ENCODE measurements around the gene SPON1.
"Not testable (repeated sequence)": the region's sequence is repeated elsewhere in the genome, so short reads cannot be mapped to it uniquely, and the experiment has no call there.

SPON1 gene

GRCh38 chr11:14042686-14043465 is 80.4 kb downstream of the SPON1 start:
- DNase-seq = no peak

- DNase-seq = no peak
These were observed 82.4 kb downstream of the SPON1 start for GRCh38 chr11:14044916-14045315.

DNA sequence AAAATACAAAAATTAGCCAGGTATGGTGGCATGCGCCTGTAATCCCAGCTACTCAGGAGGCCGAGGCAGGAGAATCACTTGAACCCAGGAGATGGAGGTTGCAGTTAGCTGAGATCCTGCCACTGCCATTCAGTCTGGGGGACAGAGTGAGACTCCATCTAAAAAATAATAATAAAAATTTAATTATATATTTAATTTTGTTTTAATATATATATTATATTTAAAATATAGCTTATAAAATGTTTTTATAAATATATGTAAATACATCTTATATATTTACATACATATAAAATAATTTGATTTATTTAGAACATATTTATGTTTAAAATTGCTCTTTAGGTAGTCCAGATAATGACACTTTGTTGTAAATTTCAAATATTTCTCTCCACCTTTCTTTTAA is 82.9 kb downstream of the SPON1 start:
- no peak for DNase-seq

DNA sequence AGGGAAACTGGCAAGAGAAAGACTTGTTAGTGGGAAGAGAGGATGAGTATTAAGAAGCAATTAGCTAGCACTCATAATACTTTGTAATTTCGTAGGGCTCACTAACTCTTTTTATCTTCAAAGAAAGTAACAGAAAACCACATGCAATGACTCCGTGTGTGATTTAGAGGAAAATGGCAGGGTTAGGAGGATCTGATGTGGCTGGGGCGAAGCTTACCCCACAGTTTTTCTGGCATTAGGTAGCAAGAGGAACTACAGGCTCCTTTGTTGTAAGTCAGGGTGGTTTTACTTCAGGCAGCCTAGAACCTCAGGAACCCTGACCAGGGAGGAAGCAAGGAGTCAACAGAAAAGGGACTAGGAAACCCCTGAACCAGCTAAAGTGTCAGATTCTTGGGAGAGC is 89.7 kb downstream of the SPON1 start:
- no peak for DNase-seq

DNA sequence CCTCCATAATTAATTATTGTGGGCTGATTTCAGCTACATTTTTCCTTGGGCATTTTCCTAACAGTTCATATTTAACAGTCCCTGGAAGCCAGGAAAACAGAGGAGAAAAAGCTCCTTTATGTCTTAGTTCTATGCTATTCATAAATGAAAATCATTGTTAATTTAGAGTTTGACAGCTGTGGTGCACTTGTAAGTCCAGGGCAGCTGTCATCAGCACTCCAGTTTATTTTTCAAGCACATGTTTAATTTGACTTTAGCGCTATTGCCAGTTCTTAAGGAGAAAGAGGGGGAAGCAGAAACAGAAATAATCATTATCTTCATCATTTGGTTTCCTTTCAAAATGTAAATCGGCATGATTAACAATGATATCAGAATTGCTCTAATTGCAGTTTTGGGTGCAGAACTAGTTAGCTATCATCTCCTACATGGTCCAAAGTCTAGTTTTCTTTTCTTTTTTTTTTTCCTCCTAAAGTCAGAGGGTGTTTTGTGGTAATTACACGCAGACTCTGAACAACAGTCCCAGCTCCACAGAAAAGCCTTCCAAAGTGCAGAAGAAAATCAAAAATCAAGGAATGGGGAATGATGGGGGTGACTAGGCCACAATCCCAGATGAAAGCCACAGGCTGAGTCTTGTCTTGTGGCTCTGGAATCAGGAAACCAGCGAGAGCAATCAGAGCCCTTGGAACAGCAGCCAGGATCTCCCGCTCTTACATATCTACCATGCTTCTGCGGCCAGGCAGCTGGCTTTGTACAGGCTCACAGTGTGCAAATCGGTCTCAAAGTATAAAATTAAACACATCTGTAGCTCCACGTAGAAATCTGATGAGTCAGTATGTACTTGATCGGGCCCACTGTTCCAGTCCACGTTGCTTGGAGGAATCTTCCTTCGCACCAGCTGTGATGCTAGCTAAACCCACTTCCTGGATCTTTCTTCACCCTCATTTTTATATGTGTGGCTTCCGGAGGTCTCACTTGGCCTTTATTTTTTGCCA is 91.9 kb downstream of the SPON1 start:
- no peak for DNase-seq

- no peak for DNase-seq
These were observed 93.4 kb downstream of the SPON1 start for GRCh38 chr11:14055936-14056335.

GRCh38 chr11:14058061-14058460 is 95.5 kb downstream of the SPON1 start:
- DNase-seq = no peak

DNA sequence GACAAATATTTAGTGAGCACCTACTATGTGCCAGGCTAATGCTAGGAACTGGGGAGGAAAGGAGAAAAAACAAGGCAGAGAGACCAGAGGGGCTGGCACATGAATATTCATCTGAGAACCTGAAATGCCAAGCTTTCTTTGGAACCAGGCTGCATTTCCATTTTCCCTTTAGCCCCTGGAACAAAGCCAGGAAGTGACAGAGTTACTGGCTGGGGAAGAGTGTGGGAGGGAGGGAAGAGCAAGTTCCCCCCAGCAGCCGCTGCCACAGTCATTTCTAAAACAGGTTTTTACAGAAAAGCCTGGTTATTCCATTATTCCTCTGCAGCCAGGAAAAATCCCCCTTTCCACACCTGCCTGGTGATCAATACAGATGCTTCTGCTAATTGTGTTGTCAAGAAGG is 97.0 kb downstream of the SPON1 start:
- DNase-seq = no peak

GRCh38 chr11:14061721-14062120 is 99.2 kb downstream of the SPON1 start:
- DNase-seq = no peak

DNA sequence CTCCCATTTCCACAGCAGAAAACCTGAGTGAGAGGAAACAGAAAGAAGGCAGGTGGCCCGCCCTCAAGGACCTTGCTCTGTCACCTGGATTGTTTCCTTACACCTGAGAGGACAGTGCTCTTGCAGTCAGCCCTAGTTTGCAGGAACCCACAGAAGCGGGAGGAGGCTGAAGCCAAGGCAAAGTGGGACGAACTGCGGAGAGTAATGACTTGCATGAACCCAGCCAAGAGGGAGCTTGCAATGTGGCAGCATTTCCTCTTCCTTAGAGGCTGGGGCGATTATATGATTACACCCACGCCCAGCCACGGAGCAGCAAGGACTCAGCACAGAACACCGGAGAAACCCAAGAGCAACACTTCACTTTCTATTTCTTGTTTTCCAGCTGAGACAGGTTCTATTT is 102.6 kb downstream of the SPON1 start:
- no peak for DNase-seq

- DNase-seq = no peak
These were observed 103.2 kb downstream of the SPON1 start for GRCh38 chr11:14065681-14066080.

GRCh38 chr11:14067686-14068085 is 105.2 kb downstream of the SPON1 start:
- no peak for DNase-seq

- no peak for DNase-seq
These were observed 108.4 kb downstream of the SPON1 start for GRCh38 chr11:14070896-14071295.

GRCh38 chr11:14073849-14074476 is 111.4 kb downstream of the SPON1 start:
- no peak for DNase-seq

DNA sequence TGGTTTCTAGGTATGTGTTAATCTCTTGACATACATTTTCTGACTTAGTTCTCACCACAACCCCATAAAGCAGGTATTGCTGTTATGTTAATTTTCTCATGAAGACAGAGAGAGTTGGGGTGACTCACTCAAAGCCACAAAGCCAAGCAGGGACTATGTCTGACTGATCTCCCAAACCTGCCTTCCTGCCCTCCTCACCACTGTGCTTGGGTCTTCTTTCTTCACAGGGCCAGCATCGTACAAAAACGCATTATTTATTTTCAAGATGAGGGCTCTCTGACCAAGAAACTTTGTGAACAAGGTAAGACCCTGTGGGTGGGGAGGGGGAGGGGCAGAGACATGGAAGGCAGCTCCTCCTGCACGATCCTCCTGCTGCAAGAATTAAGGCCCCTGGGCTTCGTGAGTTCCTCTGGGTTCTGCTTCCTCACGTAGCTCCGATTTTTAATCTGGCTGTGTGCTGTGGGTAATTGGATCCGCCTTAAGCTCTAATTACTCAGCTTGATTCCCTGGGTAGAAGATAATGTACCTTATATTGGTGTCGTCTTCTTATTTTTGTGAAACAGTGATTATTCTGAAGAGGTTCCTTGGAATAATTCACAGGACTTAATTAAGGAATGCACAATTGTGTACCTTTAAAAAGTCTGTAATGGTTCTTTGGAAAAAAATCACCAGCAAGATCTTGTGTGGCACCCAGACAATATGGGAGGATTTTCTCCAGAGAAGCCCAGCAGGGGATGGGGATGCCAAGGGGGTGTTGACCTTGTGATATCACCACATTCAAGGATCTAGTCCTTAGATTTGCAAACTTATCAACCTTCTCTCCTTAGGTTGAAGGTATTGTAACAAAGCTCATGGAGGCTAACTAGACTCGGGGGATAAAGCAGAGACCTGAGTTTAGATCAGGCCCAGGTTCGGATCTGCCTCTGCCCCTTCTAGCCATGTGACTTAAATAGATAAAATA is 112.9 kb downstream of the SPON1 start:
- no peak for DNase-seq

- DNase-seq = no peak
These were observed 116.5 kb downstream of the SPON1 start for GRCh38 chr11:14079011-14079410.

DNA sequence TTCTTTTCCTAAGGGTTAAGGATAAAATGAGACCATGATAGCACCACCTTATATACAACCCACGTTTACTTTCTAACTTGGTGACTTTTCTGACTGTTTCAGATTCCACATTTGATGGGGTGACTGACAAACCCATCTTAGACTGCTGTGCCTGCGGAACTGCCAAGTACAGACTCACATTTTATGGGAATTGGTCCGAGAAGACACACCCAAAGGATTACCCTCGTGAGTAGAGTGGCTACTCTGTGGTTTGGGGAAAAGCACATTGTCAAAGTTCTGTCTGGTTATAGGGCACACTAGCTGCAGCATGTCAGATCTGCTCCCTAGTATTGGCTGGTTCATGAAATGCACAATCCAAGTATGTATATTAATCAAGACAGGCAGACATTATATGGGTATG is 117.3 kb downstream of the SPON1 start:
- no peak for DNase-seq

DNA sequence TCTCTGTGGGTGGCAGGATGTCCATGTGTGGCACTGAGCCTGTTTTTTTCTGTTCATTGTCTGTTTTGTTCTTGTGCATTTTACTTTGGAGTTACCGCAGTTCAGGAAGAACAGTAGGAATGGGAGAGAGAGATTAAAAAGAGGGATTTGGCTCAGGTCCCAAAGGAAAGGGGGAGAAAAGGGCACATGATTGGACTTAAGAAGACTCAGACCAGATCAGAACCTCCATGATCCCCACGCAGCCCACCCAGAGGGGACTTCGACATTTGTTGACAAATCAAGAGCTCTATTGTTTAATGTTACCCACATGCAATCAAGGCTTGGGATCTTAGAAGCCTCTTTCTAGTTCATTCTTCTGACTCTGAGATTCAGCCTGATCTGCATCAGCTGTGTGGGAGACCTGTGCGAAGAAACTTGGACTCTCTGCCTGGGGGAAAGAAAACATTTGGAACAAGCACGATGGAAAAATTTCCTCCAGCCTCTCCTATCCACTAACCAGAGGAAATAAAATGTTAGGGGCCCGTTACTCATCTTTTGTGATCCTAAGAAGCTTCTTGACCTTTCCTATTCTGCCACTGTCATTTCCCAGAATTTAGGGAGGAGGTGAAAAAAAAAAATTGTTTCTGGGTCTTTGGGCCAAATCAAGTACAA is 119.2 kb downstream of the SPON1 start:
- no peak for DNase-seq

DNA sequence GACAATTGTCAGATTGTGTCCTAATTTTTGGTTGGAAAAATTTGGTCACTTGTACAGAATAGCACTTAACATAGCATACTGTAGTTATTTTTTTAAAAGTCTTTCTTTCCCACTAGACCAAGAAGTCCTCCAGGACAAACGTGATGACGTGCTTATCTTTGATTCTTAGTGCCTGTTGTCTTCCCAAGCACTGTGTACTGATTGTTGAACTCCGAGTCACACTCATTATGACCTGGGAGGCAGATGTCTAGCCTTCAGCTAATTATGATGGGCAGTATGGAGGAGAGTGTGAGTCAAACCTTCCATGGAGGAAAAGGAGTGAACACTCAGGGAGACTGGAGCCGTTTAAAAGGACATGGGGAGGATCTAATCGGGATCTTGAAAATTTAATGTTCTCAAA is 119.8 kb downstream of the SPON1 start:
- DNase-seq = no peak

DNA sequence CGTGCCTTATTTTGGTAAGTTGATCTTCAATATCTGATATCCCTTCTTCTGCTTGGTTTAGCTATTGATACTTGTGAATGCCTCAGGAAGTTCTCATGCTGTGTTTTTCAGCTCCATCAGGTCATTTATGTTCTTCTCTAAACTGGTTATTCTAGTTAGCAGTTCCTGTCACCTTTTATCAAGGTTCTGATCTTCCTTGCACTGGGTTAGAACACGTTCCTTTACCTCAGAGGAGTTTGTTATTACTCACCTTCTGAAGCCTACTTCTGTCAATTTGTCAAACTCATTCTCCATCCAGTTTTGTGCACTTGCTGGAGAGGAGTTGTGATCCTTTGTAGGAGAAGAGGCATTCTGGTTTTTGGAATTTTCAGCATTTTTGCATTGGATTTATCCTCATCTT is 126.3 kb downstream of the SPON1 start:
- not testable (repeated sequence) for DNase-seq

DNA sequence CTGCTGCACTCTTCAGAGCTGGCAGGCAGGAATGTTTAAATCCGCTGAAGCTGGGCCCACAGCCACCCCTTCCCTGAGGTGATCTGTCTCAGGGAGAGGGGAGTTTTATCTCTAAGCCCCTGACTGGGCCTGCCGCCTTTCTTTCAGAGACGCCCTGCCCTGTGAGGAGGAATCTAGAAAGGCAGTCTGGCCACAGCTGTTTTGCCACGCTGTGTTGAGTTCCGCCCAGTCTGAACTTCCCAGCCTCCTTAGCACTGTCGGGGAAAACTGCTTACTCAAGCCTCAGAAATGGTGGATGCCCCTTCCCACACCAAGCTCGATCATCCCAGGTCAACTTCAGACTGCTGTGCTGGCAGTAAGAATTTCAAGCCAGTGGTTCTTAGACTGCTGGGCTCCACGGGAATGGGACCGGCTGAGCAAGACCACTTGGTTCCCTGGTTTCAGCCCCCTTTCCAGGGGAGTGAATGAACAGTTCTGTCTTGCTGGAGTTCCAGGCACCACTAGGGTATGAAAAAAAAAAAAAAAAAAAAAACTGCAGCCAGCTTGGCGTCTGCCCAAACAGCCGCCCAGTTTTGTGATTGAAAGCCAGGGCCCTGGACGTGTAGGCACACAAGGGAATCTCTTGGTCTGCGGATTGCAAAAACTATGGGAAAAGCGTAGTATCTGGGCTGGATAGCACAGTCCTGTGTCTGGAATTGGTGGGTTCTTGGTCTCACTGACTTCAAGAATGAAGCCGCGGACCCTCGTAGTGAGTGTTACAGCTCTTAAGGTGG is 127.4 kb downstream of the SPON1 start:
- DNase-seq = no peak
